CD4-positive, alpha-beta T cell treated with Interleukin-21 for 1 hour (primary cell): ENCODE measurements around the gene AACS.

Source experiments
- DNase-seq: peaks from one replicate; pipeline ENCODE4 v3.0.0-alpha.2; 2020

Gene AACS

DNA sequence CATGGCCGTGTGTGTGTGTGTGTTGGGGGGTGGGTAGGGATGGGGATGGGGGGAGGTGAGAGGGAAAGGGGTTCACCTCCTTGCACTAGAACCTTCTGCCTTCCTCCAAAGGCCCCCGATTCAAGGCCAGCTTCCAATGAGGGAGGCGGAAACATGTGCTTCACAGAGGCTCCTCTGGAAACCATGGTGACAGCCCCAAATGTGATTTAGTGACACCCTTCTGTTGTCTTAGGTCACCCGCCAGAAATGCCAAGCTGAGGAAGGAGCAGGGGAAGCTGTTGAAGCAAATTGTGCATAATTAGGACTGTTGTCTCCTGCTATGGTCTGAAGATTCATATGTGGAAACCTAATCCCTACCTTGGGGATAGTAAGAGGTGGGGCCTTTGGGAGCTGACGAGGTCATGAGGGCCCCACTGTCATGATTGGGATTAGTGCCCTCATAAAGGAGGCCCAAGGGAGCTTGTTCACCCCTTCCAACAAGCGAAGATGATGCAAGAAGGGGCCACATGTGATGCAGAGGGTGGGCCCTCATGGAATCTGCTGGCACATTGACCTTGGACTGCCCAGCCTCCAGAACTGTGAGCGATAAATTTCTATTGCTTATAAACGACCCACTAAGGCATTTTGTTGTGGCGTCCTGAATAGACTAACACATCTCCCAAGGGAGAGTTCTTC, 95.2 kb downstream of the AACS start:
- DNase-seq: no peak

DNA sequence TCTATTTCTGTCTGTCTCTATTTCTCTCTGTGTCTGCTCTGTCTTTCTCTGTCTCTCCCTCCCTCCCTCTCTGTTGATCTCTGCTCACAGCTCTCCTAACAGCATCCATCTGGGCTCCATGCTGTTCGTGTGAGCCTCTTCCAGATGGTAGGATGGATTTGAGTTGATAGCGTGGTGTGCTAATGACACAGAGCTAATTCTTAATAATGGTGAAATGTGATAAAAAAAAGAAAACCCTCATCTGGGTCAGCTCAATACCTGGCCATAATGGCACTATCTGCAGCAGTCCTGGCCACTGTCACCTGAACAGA, 96.4 kb downstream of the AACS start:
- DNase-seq: no peak

DNA sequence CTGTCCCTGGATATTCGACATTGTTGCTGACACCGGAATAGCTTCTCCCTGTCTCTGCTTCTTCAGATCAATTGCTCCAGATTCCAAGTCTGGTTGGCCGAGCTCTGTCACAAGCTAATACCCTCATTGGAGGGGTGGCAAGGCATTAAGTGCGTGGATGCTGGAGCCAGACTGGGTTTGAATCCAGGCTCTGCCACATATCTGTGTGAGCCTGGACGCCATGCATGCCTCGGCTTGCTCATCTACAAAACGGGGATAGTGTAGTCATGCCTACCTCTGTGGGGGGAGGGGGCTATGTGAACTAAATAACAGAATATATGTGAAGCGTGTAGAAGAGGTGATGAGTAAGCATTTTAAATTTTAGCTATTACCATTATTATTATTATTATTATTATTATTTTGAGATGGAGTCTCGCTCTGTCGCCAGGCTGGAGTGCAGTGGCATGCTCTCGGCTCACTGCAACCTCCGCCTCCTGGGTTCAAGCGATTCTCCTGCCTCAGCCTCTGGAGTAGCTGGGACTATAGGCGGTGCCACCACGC, 97.3 kb downstream of the AACS start:
- DNase-seq: no peak

DNA sequence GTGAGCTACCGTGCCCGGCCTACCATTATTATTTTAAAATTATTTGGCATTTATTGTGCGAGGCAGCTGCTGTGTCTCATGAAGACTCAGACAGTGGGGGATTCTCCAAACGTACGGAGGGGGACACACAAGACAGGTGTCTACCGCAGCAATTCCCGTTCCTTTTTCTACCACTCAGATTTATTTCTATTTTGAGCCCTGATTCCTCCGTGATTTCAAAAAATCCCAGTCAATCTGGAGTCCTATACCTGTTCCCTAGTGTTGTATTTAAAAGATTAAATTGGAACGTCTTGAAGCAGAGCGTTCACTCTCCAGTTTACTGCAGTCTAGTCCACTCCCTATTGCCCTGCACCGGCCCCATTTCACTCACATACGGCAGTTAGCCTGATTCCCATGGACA, 97.9 kb downstream of the AACS start:
- no peak for DNase-seq

DNA sequence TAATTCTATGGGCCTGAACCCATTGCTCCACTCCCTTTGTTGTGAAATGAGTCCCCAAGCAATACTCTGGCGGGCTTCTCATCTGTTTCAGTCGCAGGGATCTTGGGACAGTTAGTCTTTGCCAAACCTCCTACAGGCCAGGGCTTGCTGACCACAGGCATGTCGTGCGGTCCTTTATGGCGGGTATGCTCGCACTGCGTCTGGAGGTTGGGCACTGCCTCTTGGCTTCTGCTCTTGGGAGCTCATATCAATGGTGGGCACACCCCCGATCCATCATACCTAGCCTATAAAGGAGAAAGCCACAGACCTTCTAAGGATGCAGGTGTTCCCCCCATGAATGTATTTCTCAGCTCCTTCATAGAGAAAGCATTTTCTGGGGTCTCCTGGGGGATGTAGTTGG, 99.3 kb downstream of the AACS start:
- DNase-seq: no peak

DNA sequence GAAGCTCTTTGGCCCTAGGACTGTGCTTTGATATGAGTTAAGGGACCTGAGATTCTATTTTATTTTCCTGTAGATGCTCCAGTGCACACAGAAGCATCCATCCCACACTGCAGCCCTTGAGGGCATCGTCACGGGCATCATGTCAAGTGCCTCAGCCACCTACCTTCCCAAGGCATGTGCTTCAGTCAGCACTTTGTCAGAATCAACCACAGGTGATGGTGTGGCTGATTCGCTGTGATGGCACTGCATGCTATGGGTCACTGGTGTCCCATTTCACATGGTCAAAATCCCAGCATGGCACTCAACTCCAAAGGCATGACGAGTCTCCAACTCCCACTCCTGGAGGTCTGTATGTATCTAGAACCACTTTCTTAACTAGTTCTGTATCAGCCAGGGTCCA, 100.8 kb downstream of the AACS start:
- DNase-seq: no peak

DNA sequence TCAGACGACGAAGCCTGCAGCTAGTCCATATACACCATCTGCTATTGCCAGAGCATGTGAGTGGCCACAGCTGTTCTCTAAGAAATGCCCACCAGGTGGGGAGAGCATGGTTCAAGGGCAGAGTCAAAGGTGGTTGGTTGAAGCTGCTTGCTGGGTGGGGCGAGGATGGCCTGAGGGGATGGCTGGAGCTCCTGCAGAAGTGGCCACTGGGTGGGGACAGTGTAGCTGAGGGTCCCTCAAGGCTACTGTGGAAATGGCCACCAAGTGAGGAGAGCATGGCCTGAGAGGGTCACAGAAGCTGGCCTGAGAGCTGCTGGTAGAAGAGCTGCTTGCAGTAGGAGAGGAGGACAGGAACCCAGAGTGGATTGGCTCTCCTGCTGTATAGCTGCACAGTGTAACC, 102.4 kb downstream of the AACS start:
- DNase-seq: no peak

DNA sequence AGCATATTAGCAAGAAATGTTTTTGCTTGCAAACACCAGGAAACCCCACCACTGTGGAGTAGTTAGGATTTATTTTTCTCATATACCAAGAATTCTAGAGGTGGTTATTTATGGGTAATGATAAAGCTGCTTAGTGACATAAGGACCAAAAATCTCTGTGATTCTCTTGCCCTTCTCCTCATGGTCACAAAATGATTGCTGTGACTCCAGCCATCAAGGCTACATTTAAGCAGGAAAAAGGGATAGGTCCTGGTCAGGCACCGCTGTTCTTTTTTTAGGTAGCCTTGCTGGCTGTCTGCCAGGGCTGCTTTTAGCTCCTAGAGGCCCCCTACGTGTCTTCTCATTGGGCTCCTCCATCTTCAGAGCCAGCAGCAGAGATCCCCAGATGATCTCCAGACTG, 104.2 kb downstream of the AACS start:
- no peak for DNase-seq

DNA sequence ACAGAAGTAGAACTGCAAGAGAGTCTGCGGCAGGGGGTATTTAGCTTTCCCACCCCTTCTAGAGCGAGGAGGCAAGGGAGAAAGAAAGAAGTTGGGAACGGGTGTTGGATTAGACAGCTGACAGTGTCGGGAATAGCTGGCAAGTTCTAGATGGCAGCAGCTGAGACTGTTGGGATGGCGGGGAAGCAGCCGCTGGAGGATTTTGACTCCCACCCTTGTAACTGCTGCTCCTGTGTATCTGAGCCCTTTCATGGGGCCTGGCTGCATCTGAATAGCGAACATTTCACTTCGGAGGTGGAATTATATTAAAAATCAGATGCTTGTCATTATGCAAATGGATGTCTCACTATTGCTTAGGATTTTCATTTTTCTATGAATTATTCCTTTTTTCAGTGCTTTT, 104.6 kb downstream of the AACS start:
- DNase-seq: no peak

DNA sequence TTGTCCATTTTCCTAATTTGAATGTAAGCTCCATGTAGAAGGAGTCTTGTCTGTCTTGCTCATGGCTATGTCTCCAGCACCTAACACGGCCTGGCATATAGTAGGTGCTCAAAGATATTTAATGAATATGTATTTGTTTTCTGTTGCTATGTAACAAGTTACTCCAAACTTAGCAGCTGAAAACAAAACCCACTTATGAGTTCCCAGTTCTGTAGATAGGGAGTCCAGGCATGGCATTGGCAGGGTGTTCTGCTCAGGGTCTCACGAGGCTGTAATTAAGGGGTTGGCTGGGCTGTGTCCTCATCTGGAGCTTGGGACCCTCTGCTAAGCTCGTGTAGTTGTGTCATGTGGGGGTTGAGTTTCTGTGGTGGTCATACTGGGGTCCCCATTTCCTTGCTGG, 106.0 kb downstream of the AACS start:
- DNase-seq: no peak

DNA sequence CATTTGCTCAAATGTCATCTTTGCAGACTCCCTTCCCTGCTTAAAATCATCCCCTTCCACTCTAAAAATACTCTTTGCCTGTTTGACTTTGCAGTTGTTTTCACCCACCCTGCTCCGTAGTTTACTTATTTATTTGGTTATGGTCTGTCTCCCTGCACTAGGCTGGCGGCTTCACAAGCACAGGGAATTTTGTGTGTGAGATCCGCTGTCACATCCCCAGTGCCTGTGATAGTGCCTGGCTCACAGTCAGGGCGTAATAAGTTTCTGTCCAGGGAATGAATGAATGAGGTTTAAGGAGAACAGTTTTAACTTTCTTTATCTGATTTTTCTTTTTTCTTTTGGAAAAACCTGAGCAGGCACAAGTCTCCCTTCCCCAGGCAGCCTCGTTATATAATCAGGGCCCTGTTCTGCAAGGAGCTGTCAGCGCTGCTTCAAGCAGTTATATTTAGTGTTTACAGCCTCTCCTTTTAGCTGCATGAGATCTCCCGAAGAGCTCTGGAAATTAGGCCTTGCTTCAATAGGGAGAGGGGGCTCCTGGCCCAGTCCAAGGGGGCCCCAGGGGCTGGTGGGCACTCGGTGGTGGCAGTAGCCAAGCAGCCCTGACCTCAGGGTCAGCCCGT, 107.1 kb downstream of the AACS start:
- no peak for DNase-seq

DNA sequence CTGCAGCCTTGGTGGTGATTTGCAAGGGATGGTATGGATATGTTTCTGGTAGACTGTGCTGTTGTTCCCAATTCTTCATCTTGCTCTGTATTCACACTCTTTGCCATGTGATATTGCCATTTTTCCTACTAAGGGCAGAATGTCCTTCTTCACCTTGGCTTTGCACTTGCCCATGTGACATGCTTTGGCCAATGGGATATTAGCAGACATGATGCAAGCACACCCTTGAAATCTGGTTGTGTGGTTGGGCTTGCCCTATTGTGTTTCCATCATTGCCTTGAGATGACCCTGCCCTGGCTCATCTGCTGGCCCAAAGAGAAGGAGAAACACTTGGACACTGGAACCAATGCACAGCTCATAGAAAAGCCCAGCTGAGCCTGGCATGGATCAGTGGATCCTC, 110.3 kb downstream of the AACS start:
- DNase-seq: no peak

DNA sequence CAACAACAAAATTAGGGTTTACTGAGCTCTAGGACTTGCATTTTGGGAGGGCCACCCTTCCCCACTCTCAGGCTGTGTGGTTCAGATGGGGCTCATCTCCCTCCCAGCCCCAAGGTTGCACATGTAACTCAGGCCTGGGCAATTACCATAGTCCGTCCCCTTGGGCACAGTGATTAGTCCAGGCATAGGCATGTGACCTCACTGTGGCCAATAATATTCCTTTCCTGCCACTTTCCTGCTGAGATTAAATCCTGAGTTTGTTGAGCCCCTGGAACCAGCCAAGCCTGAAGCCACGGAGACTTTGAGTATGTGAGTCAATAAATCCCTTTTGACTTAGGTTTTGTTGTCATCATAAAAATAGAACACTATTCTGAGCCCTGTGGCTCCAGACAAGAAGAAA, 113.0 kb downstream of the AACS start:
- no peak for DNase-seq

DNA sequence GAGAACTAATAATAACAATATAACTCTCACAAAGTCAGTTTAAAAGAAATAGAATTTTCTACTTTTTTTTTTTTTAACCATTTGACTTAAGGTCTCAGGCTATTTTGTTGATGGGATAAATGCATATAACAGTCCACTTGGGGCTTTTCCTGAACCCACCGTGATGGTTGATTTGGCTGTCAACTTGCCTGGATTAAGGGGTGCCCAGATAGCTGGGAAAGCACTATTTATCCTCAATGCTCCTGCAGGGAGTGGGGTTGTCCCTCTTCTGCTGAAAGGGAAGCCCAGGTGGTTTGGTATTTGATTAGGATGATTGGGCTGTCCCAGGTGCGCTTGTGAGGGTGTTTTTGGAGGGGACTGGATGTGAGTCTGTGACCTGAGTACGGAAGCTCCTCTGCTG, 114.9 kb downstream of the AACS start:
- no peak for DNase-seq

DNA sequence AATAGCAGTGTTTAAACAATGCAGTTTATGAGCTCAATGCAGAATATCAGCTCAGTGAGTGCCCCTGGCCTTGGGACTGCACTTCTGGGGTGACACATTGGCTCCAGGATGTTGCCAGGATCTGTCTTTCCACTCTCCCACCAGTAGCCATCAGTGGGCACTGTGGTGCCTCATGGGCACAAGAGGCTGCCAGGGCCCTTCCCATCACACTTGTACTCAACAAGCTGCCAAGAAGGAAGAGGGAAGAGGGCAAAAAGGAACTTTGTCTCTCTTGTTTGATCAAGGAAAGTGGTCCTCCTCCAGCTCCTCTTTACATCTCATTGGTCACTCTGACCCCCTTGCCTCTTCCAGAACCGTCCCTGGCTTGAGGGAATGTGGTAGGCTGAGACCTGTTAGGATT, 115.9 kb downstream of the AACS start:
- no peak for DNase-seq

DNA sequence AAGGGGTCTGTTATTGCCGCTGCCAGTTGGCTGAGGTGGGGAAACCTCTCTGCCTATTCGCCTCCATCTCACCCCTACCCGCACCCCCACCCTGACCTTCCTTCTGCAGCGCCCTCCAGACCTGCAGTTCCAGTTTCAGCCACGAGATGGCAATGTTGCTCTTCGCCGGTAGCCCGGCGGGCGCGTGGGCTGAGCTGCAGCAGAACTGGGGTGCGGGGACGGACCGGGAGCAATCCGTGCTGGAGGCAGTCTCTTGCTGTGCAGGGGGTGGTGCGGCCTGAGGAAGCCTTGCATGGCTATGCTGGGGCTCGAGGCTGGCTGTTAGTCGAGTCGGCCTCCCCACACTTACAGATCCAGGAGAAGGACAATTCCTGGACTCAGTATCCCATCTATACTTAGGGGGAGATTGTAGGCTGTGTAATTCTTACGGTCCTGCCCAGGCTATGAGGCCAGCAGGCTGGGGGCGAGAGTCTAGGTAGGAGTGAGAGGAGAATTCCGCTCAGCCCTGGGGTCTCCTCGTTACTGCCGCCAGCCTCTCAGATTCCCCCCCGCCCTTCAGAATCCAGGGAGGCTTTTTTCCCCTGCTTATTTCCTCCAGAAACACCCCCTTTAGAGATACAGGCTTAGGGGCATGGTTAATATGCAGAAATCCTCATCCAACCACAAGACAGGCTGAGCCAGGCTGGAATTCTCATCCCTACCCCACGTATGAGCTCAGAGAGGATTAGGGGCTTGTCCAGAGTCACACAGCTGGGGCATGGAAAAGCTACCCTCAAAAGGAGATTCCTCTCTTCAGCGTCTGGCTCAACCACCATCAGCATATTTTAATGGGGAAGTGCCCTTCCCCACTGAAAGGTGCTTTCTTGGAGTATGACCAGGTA, 118.2 kb downstream of the AACS start:
- peak; percentile 66 for DNase-seq

DNA sequence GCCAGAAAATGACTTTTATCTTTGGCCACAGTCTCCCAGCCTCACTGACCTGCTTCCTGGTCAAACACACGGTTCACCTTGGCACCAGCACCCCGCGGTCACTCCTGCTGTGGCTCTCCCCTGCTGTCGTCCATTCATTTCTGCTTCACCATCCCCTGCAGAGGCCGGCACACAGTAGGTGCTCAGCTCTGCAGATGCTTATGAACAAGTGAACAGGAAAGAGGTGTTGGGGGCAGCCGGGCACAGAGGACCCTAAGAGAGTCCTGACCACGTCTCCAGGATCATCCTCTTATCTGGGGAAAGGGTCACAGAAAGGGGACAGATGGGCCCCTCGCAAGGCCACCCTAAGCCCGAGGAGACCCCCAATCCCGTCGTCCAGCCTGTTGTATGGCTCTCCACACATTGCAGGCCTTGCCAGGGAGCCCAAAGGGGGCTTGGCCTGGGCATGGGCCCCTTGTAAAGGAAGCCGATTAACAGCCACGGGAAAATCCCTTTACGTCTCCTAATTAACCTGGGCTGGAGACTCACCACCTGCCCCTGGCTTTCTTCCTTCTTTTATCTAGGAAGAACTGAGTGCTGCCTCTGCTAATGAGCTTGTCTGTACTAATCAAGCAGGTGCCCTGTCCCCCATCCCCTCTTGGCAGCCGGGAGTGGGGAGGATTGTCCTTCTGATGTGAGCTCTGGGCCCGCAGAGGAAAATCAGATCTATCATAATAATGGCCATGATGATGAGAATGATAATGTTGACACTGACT, 119.2 kb downstream of the AACS start:
- DNase-seq: no peak

DNA sequence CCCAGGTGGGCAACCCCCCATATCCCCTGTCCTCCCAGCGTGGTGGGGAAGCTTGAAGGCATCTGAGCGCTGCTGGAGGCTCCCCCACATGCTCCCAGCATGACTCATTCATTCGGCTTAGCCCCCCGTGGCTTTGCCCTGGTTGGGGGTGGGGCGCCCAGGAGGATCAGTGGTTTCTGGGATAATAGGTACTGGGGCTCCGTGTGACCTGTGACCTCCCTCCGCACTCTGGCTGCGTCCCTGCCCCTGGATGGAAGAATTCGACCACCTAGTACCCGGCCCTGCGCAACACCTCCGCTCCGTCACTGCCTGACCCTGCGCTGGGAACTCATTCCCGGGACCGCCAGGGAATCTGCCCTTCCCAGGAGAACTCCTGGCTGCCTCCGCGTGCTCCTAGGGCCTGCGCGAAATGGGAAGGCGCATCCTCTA, 120.1 kb downstream of the AACS start:
- DNase-seq: no peak

DNA sequence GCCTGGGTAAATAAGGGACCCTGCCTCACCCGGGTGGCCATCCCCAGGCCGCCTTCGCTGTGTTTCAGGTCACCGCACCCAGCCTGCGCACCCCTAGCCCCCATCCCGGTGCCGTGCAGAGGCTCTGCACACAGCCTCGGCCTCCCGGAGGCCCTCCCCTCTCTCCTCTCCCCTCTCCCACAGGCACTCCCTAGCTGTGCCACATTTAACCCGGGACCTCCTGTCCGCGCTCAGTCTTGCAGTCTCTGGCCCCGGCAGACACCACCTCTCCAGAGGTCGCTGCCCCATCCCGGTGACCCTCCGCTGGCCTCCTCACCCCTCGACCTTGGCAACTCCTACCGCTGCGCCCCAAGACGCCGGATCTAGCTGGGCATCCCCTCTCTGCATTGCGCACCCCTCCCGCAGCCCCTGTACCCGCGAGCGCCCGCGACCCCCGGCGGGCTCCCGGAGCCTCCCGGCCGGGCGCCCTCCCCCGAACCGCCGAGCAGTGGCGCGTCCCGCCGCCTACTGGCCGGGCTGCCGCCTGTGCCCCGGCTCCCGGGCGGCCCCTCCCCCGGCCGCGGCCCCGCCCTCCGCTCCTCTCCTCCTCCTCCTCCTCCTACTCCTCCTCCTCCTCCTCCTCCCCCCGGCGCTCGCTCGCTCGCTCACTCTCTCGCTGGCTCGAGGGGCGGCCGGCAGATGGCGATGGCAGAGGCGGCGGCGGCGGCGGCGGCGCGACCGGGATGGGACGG, 120.7 kb downstream of the AACS start, which contains the start of gene TMEM132B:
TSS of gene TMEM132B (plus strand) at position 647 of the 731 bp plus-strand sequence.
- DNase-seq: peak; percentile 23

DNA sequence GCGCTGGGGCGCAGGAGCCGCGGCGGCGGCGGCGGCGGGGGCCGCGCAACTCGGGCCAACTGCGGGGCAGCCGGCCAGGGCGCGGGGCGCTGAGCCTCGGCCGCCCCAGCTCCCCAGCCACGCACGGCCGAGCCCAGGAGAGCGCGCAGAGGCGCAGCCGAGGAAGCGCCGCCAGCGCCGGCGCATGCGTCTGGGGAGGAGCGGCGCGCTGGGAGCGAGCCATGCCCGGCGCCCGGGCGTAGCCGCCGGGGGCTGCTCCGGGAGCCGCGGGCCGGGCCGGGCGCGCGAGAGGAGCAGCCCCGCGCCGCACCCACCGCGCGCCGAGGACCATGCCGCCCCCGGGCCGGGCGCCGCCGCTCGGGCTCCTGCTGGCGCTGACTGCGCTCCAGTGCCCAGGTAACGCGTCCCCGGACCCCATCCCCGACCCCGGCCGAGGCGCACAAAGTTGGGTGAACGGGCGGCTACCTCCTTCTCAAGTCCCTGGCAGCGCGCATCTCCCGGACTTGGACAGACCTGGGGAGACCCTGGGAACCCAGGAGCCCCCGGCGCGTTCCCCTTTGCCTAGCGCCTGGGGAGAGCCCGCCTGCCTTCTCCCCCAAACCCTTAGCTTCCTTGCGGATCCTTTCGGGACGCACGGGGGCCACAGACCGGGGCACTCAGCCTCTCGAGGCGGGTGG, 121.4 kb downstream of the AACS start:
- no peak for DNase-seq

DNA sequence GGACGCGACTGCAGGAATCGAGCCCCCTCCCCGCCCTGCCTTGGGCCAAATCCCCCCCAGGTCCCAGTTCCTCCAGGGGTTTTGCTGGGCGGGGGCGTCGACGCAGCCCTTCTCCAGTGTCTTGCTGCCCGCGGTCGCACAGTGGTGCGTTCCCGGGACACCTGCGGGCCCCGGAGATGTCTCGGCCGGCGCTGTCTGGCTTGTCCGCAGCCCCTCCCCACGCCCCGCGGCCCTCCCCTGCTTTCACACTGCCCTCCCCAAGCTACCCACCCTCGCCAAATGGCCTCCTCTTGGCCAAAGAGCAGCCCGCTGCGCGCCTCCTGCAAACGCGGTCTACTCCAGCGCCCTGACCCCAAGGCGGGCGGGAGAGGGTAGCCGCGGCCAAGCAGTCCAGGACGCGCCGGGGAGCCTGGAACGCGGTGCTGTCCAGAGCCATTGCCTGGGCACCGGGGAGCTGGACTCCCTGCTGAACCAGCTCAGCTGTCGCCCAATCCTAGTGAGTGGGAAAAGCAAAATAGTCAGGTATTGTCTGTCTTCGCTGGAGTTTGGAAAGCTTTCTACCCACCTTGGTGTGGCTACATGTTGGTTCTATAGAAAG, 122.0 kb downstream of the AACS start:
- no peak for DNase-seq
